ENCODE results near the gene PSMD3.

GRCh38 chr17:40000161-40000560 is 19.6 kb downstream of the PSMD3 start:
- TF ChIP-seq, protein P1, sequence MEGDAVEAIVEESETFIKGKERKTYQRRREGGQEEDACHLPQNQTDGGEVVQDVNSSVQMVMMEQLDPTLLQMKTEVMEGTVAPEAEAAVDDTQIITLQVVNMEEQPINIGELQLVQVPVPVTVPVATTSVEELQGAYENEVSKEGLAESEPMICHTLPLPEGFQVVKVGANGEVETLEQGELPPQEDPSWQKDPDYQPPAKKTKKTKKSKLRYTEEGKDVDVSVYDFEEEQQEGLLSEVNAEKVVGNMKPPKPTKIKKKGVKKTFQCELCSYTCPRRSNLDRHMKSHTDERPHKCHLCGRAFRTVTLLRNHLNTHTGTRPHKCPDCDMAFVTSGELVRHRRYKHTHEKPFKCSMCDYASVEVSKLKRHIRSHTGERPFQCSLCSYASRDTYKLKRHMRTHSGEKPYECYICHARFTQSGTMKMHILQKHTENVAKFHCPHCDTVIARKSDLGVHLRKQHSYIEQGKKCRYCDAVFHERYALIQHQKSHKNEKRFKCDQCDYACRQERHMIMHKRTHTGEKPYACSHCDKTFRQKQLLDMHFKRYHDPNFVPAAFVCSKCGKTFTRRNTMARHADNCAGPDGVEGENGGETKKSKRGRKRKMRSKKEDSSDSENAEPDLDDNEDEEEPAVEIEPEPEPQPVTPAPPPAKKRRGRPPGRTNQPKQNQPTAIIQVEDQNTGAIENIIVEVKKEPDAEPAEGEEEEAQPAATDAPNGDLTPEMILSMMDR (IDR thresholded peaks at IDR 0.05) = no peak
- TF ChIP-seq EP300 (IDR thresholded peaks at IDR 0.05) = no peak
